Subcutaneous adipose tissue (tissue), 4 donors: ENCODE measurements around the gene CDON. TPM values are rescaled to one million over a fixed set of nuclear protein-coding genes. Genes with fewer than 3 reads are reported as not detected.

Experiments
- total RNA-seq, 4 donors: library from RNA; depleted of rRNA; stranded (reverse); fragments of >200 nt; gene quantifications; one replicate each; pipeline ENCODE4 v1.1.0, GENCODE V29; 2016
- TF ChIP-seq, protein P1 (sequence below): fragments of 450-650 bp; IDR thresholded peaks from one replicate; pipeline ENCODE4 v1.5.1; 2016; ENCODE audit warnings: low read depth, mild to moderate bottlenecking, control low read depth, antibody characterized with exemption, moderate library complexity

CDON gene
- total RNA-seq, 4 donors from 2014 or later: 16.7 to 30.0 (median 20.3) TPM

- TF ChIP-seq, protein P1, sequence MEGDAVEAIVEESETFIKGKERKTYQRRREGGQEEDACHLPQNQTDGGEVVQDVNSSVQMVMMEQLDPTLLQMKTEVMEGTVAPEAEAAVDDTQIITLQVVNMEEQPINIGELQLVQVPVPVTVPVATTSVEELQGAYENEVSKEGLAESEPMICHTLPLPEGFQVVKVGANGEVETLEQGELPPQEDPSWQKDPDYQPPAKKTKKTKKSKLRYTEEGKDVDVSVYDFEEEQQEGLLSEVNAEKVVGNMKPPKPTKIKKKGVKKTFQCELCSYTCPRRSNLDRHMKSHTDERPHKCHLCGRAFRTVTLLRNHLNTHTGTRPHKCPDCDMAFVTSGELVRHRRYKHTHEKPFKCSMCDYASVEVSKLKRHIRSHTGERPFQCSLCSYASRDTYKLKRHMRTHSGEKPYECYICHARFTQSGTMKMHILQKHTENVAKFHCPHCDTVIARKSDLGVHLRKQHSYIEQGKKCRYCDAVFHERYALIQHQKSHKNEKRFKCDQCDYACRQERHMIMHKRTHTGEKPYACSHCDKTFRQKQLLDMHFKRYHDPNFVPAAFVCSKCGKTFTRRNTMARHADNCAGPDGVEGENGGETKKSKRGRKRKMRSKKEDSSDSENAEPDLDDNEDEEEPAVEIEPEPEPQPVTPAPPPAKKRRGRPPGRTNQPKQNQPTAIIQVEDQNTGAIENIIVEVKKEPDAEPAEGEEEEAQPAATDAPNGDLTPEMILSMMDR: no peak
These were observed 42.5 kb upstream of the CDON start for GRCh38 chr11:126105022-126105747.

DNA sequence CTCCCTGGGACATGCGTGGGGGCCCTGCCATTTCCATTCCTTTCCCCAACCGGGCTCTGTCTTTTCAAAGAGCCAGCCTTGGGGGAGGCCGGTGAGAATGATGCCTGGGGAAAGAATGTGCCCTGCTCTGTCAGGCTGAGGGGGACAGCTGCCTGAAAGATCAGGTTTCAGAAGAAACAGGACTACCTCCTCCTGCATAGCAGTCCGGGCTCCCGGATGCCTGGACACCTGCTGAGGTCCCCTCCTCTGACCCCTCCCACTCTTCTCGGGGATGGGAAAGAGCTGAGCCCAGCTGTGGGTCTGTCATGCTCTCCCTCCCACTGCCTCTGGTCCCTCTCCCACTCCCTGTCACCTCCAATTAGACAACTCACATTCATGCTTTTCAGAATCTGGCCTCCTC is 41.8 kb upstream of the CDON start:
- TF ChIP-seq, protein P1: no peak

DNA sequence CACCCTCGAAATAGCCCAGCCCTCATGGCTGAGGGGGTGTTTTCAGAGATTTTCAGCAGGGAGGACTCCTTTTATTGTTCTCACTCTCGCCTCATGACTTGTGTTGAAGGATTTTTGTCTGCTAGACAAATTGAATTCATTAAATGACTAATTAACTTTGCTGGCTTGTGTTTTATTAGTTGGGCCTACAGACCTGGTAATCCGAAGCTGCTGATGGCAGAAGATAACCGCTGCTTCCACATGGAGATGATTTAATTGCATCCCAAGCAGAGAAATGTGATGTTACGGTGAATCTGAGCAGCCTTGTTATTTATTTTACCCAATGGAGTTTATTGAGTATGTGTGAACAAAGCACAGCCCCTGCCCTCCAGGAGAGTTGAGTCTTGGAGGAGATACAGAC is 40.5 kb upstream of the CDON start:
- TF ChIP-seq, protein P1: no peak

DNA sequence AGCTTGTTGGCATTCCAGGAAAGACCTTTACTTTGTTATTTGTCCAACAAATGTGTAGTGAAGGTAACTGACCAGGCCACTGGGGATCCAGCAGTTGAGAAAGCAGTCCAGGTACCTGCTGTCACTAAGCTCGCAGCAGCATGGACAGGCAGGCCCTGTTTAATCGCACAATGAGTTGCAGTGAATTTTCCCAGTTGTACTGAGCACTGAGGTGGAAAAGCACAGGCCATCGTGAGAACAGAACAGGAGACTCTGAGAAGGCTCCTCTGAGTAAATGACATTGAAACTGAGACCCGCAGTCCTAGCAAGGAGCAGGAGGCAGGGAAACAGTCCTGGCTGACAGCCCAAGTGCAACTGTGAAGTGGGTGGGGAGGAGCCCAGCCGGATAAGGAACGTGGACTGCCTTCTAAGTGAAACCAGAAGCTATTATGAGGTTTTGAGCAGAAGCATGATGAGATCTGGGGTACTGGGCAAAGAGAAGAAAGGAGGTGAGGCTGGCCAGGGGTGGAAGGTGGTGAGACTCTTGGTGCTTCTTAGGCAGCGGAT is 39.8 kb upstream of the CDON start:
- TF ChIP-seq, protein P1: no peak

DNA sequence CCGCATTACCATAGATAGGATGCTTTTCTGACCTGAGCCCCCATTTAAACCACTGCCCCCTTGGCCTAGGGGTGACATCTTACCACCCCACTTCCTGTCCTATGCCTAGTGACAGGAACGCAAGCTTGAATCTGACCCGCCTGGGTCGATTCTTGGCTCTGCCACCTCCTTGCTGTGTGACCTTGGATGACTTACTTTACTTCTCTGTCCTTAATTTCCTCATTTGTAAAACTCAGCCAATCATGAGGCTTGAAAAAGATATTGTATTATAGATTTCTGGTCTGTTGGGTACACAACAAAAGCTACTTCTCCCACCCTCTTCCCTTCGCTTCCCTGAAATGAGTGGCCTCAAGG is 39.2 kb upstream of the CDON start:
- TF ChIP-seq, protein P1: no peak

DNA sequence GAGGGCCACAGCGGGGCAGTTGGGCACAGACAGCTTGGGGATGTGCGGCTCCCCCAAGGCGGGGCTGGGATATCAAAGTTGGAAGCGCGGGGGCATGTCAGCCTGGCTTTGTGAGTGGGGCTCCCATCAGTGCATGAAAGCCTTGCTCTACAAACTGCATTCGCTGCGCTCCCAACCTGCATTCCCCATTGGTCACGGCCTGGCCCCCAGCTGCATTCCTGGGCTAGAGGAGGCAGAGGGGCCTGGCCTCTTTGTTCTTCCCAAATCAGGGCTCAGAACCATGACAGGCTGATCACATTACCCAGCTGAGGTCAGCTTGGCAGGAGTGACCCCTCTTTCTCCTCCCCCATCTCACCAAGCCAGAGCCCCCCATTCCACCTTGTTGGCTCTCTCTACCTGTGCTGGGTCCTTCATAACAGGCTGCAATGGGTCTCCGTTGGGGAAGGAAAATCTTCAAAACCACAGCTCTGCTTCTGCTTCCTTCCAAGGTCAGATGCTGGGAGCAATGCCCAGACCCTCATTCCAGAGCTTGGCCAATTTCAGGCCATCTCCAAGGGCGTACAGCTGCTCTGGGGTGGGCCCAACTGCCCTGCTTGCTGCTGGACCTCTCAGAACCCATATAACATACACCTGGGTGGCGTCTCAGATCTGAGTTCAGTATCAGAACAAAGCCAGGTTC is 38.7 kb upstream of the CDON start:
- TF ChIP-seq, protein P1: no peak

GRCh38 chr11:126100716-126101115 is 38.0 kb upstream of the CDON start:
- TF ChIP-seq, protein P1: no peak
